ENCODE data around the gene TPPP2.

- TF ChIP-seq CTCF (IDR thresholded peaks at IDR 0.05) (no peak), POLR2A (IDR thresholded peaks at IDR 0.05) (no peak)
Observed at GRCh38 chr14:21054768-21055145, 24.7 kb downstream of the TPPP2 start.
